Keratinocyte (primary cell): ENCODE data around the gene RERE. TPM values are rescaled to one million over a fixed set of nuclear protein-coding genes. Genes with fewer than 3 reads are reported as not detected.

Experiments
- DNase-seq: peaks from one replicate; pipeline ENCODE4 v3.0.0-alpha.2; 2011; ENCODE audit warnings: low read depth, missing footprints, low spot score
- FAIRE-seq: peaks from 2 replicates; lab custom pipeline; 2011; peaks lifted over from hg19 to GRCh38; lab: Jason Lieb, UNC
- H2AFZ ChIP-seq: 2 replicates; pipeline ENCODE4 v1.6.0; 2012; ENCODE audit warnings: low read length, control low read depth, inconsistent platforms; ENCODE audit not compliant: control insufficient read depth
- H3K27ac ChIP-seq: 2 replicates; pipeline ENCODE4 v1.5.1; 2011; ENCODE audit warnings: low read length; ENCODE audit not compliant: control insufficient read depth, insufficient read depth
- H3K27me3 ChIP-seq: 3 replicates; pipeline ENCODE4 v1.6.0; 2011; ENCODE audit warnings: low read length; ENCODE audit not compliant: control insufficient read depth, insufficient read depth; ENCODE audit errors: extremely low read depth
- H3K36me3 ChIP-seq, 2 experiments: 2 replicates in 1 of 2; 3 replicates in 1 of 2; pipeline ENCODE4 v1.5.1; 2011; ENCODE audit warnings: low read length in 2 of 2, mild to moderate bottlenecking in 1 of 2; ENCODE audit not compliant: control insufficient read depth in 2 of 2, insufficient read depth in 2 of 2; ENCODE audit errors: extremely low read depth in 1 of 2
- H3K4me1 ChIP-seq: 3 replicates; pipeline ENCODE4 v1.5.1; 2011; ENCODE audit warnings: low read length; ENCODE audit not compliant: control insufficient read depth, insufficient read depth; ENCODE audit errors: extremely low read depth
- H3K4me2 ChIP-seq: 3 replicates; pipeline ENCODE4 v1.6.0; 2011; ENCODE audit warnings: low read depth, low read length; ENCODE audit not compliant: control insufficient read depth, insufficient read depth; ENCODE audit errors: extremely low read depth
- H3K4me3 ChIP-seq, 3 experiments: fragments of 200-600 bp in 1 of 3; sonication (generic) in 1 of 3; 2 replicates in 2 of 3; 3 replicates in 1 of 3; pipeline ENCODE4 v1.5.1; 2011 to 2016; ENCODE audit warnings: low read length in 3 of 3, mild to moderate bottlenecking in 3 of 3, control low read depth in 2 of 3, inconsistent platforms in 1 of 3, low read depth in 1 of 3, mixed read lengths in 1 of 3, mixed run types in 1 of 3, moderate library complexity in 1 of 3; ENCODE audit not compliant: control insufficient read depth in 2 of 3, insufficient read depth in 2 of 3; ENCODE audit errors: extremely low read depth in 1 of 3
- H3K79me2 ChIP-seq: 2 replicates; pipeline ENCODE4 v1.6.0; 2012; ENCODE audit warnings: low read length; ENCODE audit not compliant: control insufficient read depth, insufficient read depth
- H3K9ac ChIP-seq: 3 replicates; pipeline ENCODE4 v1.6.0; 2011; ENCODE audit warnings: low read length; ENCODE audit not compliant: control insufficient read depth, insufficient read depth; ENCODE audit errors: extremely low read depth
- H3K9me1 ChIP-seq: 3 replicates; pipeline ENCODE4 v1.6.0; 2011; ENCODE audit warnings: low read length; ENCODE audit not compliant: control insufficient read depth, insufficient read depth; ENCODE audit errors: extremely low read depth
- H3K9me3 ChIP-seq: 2 replicates; pipeline ENCODE4 v1.5.1; 2012; ENCODE audit warnings: low read depth, low read length; ENCODE audit not compliant: control insufficient read depth
- H4K20me1 ChIP-seq: 3 replicates; pipeline ENCODE4 v1.6.0; 2011; ENCODE audit warnings: low read length; ENCODE audit not compliant: control insufficient read depth, insufficient read depth; ENCODE audit errors: extremely low read depth
- EZH2 ChIP-seq: IDR thresholded peaks from one replicate; pipeline ENCODE4 v1.6.1; 2012; ENCODE audit warnings: inconsistent platforms, mild to moderate bottlenecking, low read length, moderate library complexity
- dilution Hi-C: fragments of 300-500 bp; cut with MboI; formaldehyde crosslinking; loops from one replicate; pipeline ENCODE4 v1.7.0; 2020; ENCODE audit warnings: low sequenced_read_pairs; ENCODE audit not compliant: extremely low pct_ligation_motif_present
- polyA plus RNA-seq, 5 experiments: library from polyadenylated mRNA; depleted of rRNA in 3 of 5; stranded (reverse) in 3 of 5; stranded (forward) in 1 of 5; unstranded in 1 of 5; fragments of >200 nt; gene quantifications; 1 replicate in 1 of 5; 2 replicates in 3 of 5; 3 replicates in 1 of 5; pipeline versions ENCODE4 v1.2.1 to v1.2.3, GENCODE V29; 2011 to 2012; ENCODE audit warnings: missing spikeins in 2 of 5, low read depth in 1 of 5, low replicate concordance in 1 of 5
- TF ChIP-seq, protein P1 (sequence below), 3 experiments: IDR thresholded peaks in 1 of 3; conservative IDR thresholded peaks in 1 of 3; optimal IDR thresholded peaks in 1 of 3; 2 replicates in 2 of 3; 3 replicates in 1 of 3; pipeline versions ENCODE3 to v1.5.1; 2011; ENCODE audit warnings: low read length in 3 of 3, mild to moderate bottlenecking in 3 of 3, moderate library complexity in 2 of 3, control low read depth in 1 of 3, inconsistent platforms in 1 of 3; ENCODE audit not compliant: insufficient read depth in 2 of 3; ENCODE audit errors: extremely low read depth in 1 of 3

RERE gene
- polyA plus RNA-seq, 1 donor (not counting 4 experiments of a cell fraction or from before 2014, with no cell fraction given), result 3.8 TPM

DNA sequence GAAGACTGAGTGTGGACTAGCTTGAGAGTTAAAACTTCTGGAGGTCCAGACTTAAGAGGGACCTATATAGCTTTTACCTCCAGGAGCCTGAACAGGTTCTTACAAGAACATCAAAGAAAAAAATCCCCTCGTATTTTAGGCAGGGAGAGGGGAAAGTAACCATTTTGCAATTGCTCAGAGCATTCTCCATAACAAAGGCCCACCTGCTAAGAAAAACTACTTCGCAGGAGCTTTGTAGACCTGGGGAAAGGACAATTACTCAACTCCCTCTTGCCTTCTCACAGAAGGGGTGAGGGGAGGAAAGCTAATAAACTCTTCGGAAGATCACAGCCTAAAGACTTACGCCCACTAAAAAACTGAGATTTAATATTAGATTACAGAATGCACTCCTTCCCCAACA is 86.3 kb downstream of the RERE start:
- Histone ChIP-seq H3K79me2 (no peaks in the 10 kb centered on the region), H3K4me2 (no peak overlapping the region), H3K9me1 (no peaks in the 10 kb centered on the region), H3K9ac (no peak overlapping the region), H3K27me3 (no peaks in the 10 kb centered on the region), H4K20me1 (no peaks in the 10 kb centered on the region), H3K4me1 (no peaks in the 10 kb centered on the region), H2AFZ (no peak overlapping the region), H3K4me3 (no peak overlapping the region), H3K36me3 (no peaks in the 10 kb centered on the region), H3K9me3 (no peaks in the 10 kb centered on the region), H3K27ac (no peak overlapping the region)
- dilution Hi-C loops, result loop anchor here (25.0 kb wide), 1 partner anchor 94 kb away; no protein-coding TSS in a partner anchor
- DNase-seq (no peak), FAIRE-seq (no peak)
- TF ChIP-seq, protein P1, sequence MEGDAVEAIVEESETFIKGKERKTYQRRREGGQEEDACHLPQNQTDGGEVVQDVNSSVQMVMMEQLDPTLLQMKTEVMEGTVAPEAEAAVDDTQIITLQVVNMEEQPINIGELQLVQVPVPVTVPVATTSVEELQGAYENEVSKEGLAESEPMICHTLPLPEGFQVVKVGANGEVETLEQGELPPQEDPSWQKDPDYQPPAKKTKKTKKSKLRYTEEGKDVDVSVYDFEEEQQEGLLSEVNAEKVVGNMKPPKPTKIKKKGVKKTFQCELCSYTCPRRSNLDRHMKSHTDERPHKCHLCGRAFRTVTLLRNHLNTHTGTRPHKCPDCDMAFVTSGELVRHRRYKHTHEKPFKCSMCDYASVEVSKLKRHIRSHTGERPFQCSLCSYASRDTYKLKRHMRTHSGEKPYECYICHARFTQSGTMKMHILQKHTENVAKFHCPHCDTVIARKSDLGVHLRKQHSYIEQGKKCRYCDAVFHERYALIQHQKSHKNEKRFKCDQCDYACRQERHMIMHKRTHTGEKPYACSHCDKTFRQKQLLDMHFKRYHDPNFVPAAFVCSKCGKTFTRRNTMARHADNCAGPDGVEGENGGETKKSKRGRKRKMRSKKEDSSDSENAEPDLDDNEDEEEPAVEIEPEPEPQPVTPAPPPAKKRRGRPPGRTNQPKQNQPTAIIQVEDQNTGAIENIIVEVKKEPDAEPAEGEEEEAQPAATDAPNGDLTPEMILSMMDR (optimal IDR thresholded peaks at IDR 0.05 in 1 of 3, IDR thresholded peaks at IDR 0.05 in 1 of 3, conservative IDR thresholded peaks at IDR 0.05 in 1 of 3; ENCODE audit: extremely low read depth in 1 of 3, insufficient read depth in 2 of 3, low read length in 3 of 3), result no peak
- no peak for TF ChIP-seq EZH2

DNA sequence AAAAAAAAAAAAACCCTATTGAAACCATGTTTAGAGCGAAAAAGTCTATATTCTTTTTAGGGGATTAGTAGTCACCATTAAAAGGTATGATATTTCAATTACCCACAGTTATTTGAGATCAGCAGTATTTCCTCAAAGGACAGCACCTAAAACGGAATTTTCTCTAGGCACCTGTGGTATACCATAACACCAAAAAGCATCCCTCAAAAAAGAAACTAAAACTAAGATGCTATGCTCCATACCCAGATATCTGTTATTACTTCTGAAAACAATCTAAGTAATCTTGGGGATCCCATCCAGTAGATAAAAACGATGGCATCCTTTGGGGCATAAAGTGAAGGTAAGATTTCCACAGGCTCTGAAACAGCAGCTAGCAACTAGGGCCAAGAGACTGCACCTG is 89.0 kb downstream of the RERE start:
- TF ChIP-seq, protein P1 (optimal IDR thresholded peaks at IDR 0.05 in 1 of 3, IDR thresholded peaks at IDR 0.05 in 1 of 3, conservative IDR thresholded peaks at IDR 0.05 in 1 of 3; ENCODE audit: extremely low read depth in 1 of 3, insufficient read depth in 2 of 3, low read length in 3 of 3), result no peak
- TF ChIP-seq EZH2, result no peak
- DNase-seq (no peak), FAIRE-seq (no peak)
- Histone ChIP-seq H3K4me2 (no peak overlapping the region), H3K9me1 (no peaks in the 10 kb centered on the region), H4K20me1 (no peaks in the 10 kb centered on the region), H3K36me3 (no peaks in the 10 kb centered on the region), H3K27ac (no peak overlapping the region), H3K4me3 (no peak overlapping the region), H3K27me3 (no peaks in the 10 kb centered on the region), H3K9me3 (no peaks in the 10 kb centered on the region), H2AFZ (no peak overlapping the region), H3K79me2 (no peaks in the 10 kb centered on the region), H3K9ac (no peak overlapping the region), H3K4me1 (no peaks in the 10 kb centered on the region)
- dilution Hi-C loops, result loop anchor here (25.0 kb wide), 1 partner anchor 91 kb away; no protein-coding TSS in a partner anchor
